Colonic mucosa (tissue), 4 donors: ENCODE measurements around the gene NKG7. TPM values are rescaled to one million over a fixed set of nuclear protein-coding genes. Genes with fewer than 3 reads are reported as not detected.
"Not testable (repeated sequence)": the region's sequence is repeated elsewhere in the genome, so short reads cannot be mapped to it uniquely, and the experiment has no call there.

Experiments
- DNase-seq: peaks from one replicate; pipeline ENCODE4 v3.0.0-alpha.2; 2020
- H3K27ac ChIP-seq: fragments of 200-600 bp; one replicate; pipeline ENCODE4 v1.8.0; 2021
- H3K27me3 ChIP-seq: fragments of 200-600 bp; one replicate; pipeline ENCODE4 v1.8.0; 2021
- H3K36me3 ChIP-seq: fragments of 200-600 bp; one replicate; pipeline ENCODE4 v1.8.0; 2021
- H3K4me1 ChIP-seq: fragments of 200-600 bp; one replicate; pipeline ENCODE4 v1.8.0; 2021; ENCODE audit warnings: mild to moderate bottlenecking
- H3K4me3 ChIP-seq: fragments of 200-600 bp; one replicate; pipeline ENCODE4 v1.8.0; 2021
- H3K9ac ChIP-seq, 2 donors: one replicate each; pipeline ENCODE4 v1.7.0; 2013; ENCODE audit warnings: control low read depth in 2 of 2, low read depth in 2 of 2, low read length in 2 of 2
- H3K9me3 ChIP-seq: fragments of 200-600 bp; one replicate; pipeline ENCODE4 v1.8.0; 2021
- intact Hi-C: fragments of 100-400 bp; cut with DNase I; formaldehyde crosslinking; loops from one replicate; pipeline ENCODE4 v1.14.1; 2022
- total RNA-seq, 2 donors: library from RNA; stranded (reverse); fragmentation: NEBNext Ultra II Directional in 1 of 2; extraction: Animal tissue kit (Norgen Biotek cat#: 25700) in 1 of 2; gene quantifications; one replicate each; pipeline ENCODE4 v1.2.1, GENCODE V29; 2021
- TF ChIP-seq, protein P1 (sequence below): fragments of 200-600 bp; IDR thresholded peaks from one replicate; pipeline ENCODE4 v1.8.0; 2022; ENCODE audit warnings: antibody characterized with exemption, mild to moderate bottlenecking
- donor health status: healthy.
- donor health status: DM: no; HTN: no; CAD: no.
- donor health status: DM: no; HTN: no; CAD: no.

Gene NKG7
- total RNA-seq, 2 donors from 2014 or later, result 2.3 to 2.7 TPM

DNA sequence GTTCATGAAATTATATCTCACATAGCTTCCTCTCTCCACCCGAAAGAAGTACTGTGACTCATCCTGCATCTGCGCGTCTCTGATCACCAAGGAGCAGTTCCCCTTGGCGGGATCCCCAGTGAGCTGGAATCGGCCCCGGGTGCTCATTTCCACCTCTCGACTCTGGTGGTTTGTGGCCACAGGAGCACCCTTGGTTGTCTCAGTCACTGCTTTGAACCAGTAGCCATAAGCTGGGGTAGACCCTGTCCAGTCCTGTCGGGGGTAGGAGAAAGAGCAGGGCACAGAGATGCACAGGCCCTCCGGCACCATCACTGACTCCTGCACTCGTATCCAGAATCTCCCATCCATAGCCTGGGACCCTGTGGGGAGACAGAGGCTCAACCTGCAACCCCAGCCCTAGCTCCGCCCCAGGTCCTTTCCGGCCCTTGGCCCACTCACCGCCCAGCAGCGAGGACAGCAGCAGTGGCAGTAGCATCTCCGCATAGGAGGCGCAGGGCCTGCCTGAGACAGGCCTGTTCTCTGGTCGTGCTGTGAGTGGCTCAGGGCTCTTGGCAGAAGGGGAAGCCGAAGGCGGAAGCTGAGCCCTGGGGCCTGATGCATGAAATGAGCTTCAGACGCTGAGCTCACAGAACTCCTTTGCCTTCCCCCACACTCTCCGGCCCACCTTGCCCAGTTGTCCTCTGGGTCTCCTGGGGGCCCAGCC lies 44.8 kb upstream of the NKG7 start, which contains the start of gene SIGLEC10:
TSS of gene SIGLEC10 (minus strand) at position 536 of the 703 bp plus-strand sequence. CDS start at position 475, 61 bp downstream.
- no peak within 1 kb of the TSS for H3K4me3 ChIP-seq

DNA sequence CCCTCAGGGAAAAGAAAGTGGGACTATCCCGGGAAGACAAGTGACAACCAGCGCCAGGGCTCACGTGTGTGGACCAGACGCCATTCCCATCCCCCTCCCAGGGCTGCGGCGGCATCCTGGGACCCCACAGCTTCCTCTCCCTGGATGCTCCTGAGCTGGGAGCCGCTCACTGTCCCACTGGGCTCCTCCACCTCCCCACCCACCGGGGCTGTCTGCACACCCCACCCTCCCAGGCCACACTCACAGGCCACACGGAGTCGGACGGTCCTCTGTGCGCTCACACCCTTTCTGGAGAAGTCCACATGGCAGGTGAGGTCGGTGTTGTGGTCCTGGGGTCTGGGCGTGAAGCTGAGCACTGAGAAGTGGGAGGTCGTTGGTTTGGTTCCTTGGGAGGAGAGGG lies 44.0 kb upstream of the NKG7 start:
- intact Hi-C loops, H3K27me3 ChIP-seq, H3K27ac ChIP-seq, DNase-seq, H3K9me3 ChIP-seq, H3K36me3 ChIP-seq, H3K4me3 ChIP-seq, H3K9ac ChIP-seq, H3K4me1 ChIP-seq: not testable (repeated sequence)

More for the DNA sequence above, 44.8 kb upstream of the NKG7 start, which contains the start of gene SIGLEC10:
- Histone ChIP-seq H3K4me1 (no peaks in the 10 kb centered on the region), H3K9me3 (no peaks in the 10 kb centered on the region), H3K36me3 (no peaks in the 10 kb centered on the region), H3K9ac (no peak within 1 kb of the TSS), H3K27ac (no peak within 1 kb of the TSS), H3K27me3 (no peaks in the 10 kb centered on the region)
- intact Hi-C loops, result no loop called here
- no peak for DNase-seq
- TF ChIP-seq, protein P1, sequence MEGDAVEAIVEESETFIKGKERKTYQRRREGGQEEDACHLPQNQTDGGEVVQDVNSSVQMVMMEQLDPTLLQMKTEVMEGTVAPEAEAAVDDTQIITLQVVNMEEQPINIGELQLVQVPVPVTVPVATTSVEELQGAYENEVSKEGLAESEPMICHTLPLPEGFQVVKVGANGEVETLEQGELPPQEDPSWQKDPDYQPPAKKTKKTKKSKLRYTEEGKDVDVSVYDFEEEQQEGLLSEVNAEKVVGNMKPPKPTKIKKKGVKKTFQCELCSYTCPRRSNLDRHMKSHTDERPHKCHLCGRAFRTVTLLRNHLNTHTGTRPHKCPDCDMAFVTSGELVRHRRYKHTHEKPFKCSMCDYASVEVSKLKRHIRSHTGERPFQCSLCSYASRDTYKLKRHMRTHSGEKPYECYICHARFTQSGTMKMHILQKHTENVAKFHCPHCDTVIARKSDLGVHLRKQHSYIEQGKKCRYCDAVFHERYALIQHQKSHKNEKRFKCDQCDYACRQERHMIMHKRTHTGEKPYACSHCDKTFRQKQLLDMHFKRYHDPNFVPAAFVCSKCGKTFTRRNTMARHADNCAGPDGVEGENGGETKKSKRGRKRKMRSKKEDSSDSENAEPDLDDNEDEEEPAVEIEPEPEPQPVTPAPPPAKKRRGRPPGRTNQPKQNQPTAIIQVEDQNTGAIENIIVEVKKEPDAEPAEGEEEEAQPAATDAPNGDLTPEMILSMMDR, result no peak

DNA sequence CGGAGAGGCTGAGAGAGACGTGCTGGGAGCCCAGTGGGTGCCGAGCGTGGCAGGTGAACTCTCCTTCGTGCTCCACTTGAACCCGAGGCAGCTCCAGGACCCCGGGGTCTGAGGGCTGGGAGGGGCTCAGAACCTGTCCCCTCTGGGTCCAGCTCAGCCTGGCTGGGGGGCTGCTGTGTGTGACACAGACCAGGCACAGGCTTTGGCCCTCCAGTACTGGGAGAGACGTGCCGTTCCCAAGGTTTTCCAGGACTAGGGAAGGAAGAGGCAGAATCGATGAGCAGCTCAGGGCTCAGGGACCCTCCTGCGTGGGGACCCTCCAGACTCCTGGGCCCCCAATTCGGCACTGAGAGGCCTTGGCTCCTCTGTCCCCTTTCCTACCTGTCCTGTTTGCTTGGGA lies 42.7 kb upstream of the NKG7 start:
- intact Hi-C loops, result no loop called here
- no peak overlapping the region for H3K4me3 ChIP-seq
- no peak overlapping the region for H3K9ac ChIP-seq
- H3K36me3 ChIP-seq, result no peaks in the 10 kb centered on the region
- no peaks in the 10 kb centered on the region for H3K9me3 ChIP-seq
- DNase-seq, result no peak
- H3K27me3 ChIP-seq, result no peaks in the 10 kb centered on the region
- H3K27ac ChIP-seq, result no peak overlapping the region
- TF ChIP-seq, protein P1, result no peak
- no peaks in the 10 kb centered on the region for H3K4me1 ChIP-seq

DNA sequence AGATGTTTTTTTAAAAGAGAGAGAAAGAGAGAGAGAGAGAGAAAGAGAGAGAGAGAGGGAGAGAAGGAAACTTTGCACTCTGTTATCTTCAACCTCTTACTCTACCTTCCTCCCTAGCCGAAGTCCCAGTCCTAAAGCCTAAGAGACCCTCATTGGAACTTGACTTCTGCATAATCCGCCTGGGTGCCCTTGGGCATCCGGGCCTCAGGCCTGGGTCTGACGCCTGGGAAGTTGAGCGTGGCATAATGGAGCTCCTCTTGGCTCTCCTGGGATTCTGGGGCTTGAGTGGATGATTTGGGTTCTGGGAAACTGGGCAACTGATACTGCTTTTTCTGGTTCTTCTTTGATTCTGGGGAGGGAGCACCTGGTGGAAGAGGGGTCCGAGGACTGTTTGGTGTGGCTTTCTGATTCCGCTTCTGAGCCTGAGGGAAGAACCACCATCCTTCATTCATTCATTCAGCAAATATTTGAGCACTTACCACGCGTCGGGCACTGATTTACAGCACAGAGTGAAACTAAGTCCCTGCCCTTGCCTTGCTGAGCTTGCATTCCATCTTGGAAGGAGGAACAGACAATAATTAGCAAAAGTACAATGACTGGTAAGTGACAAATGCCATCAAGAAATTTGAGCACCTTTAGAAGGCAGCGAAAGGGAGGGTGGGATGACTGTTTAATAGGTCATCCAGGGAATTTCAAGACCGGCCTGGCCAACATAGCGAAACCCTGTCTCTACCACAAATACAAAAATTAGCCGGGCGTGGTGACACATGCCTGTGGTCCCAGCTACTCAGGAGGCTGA lies 38.7 kb upstream of the NKG7 start:
- TF ChIP-seq, protein P1, result no peak
- no peaks in the 10 kb centered on the region for H3K27me3 ChIP-seq
- H3K4me1 ChIP-seq, result no peaks in the 10 kb centered on the region
- H3K9ac ChIP-seq, result no peak overlapping the region
- H3K36me3 ChIP-seq, result no peaks in the 10 kb centered on the region
- intact Hi-C loops, result no loop called here
- no peak overlapping the region for H3K4me3 ChIP-seq
- no peak for DNase-seq
- H3K9me3 ChIP-seq, result no peaks in the 10 kb centered on the region
- H3K27ac ChIP-seq, result no peak overlapping the region

DNA sequence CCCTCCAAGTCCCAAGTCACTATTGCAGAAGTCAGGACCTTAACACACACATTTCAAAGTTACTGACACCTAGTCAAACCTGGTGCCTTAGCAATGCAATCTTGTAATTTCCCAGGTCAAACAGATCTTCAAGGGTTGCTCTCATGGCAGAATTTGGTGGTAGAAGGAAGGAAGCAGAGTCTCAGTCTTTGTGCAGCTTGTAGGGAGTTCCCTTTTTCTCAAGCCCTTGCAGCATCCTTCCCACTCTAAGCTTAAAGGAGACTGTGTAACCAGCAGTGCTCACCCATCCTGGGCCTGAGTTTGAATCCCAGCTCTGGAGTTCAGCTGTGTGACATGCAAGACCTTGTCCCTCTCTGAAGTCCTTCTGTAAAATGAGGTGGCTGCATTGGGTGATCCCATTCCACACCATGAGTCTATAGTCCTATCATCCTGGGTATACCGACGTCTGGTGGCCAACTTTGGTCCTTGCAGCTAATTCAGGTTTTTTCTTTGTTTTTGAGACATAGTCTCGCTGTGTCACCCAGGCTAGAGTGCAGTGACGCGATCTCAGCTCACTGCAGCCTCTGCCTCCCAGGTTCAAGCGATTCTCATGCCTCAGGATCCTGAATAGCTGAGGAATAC lies 35.2 kb upstream of the NKG7 start:
- TF ChIP-seq, protein P1, result peak; percentile 43
- no peak for DNase-seq
- no peaks in the 10 kb centered on the region for H3K9me3 ChIP-seq
- intact Hi-C loops, result loop anchor here (5.0 kb wide), 1 partner anchor 70 kb away; no protein-coding TSS in a partner anchor
- no peaks in the 10 kb centered on the region for H3K4me1 ChIP-seq
- no peak overlapping the region for H3K27ac ChIP-seq
- no peaks in the 10 kb centered on the region for H3K36me3 ChIP-seq
- H3K4me3 ChIP-seq, result no peak overlapping the region
- no peak overlapping the region for H3K9ac ChIP-seq
- H3K27me3 ChIP-seq, result no peaks in the 10 kb centered on the region
